Osteoblast (primary cell): ENCODE results near the gene HMCES. TPM values are rescaled to one million over a fixed set of nuclear protein-coding genes. Genes with fewer than 3 reads are reported as not detected.

ENCODE experiments used
- DNase-seq: peaks from one replicate; pipeline ENCODE4 v3.0.0; 2011; ENCODE audit warnings: low spot score, mixed read lengths; ENCODE audit not compliant: insufficient read length; ENCODE audit errors: missing footprints
- H2AFZ ChIP-seq: 2 replicates; pipeline ENCODE4 v1.6.0; 2011; ENCODE audit warnings: mild to moderate bottlenecking, low read length
- H3K27ac ChIP-seq: 2 replicates; pipeline ENCODE4 v1.5.1; 2011; ENCODE audit warnings: mild to moderate bottlenecking, low read depth, low read length, moderate library complexity
- H3K27me3 ChIP-seq: 2 replicates; pipeline ENCODE4 v1.6.0; 2012; ENCODE audit warnings: mild to moderate bottlenecking, control low read depth, inconsistent platforms, low read length, moderate library complexity; ENCODE audit not compliant: insufficient read depth
- H3K36me3 ChIP-seq: 2 replicates; pipeline ENCODE4 v1.5.1; 2011; ENCODE audit warnings: mild to moderate bottlenecking, low read length, control low read depth, moderate library complexity; ENCODE audit not compliant: insufficient read depth
- H3K4me1 ChIP-seq: 2 replicates; pipeline ENCODE4 v1.5.1; 2011; ENCODE audit warnings: mild to moderate bottlenecking, low read length, control low read depth, moderate library complexity; ENCODE audit not compliant: insufficient read depth
- H3K4me2 ChIP-seq: 2 replicates; pipeline ENCODE4 v1.6.0; 2011; ENCODE audit warnings: mild to moderate bottlenecking, low read length; ENCODE audit not compliant: insufficient read depth
- H3K4me3 ChIP-seq: fragments of 200-600 bp; sonication (generic); 3 replicates; pipeline ENCODE4 v1.5.1; 2012; ENCODE audit warnings: mild to moderate bottlenecking, low read length, inconsistent platforms; ENCODE audit not compliant: insufficient read depth
- H3K79me2 ChIP-seq: 2 replicates; pipeline ENCODE4 v1.6.0; 2012; ENCODE audit warnings: mild to moderate bottlenecking, low read length, control low read depth, inconsistent platforms; ENCODE audit not compliant: insufficient read depth
- H3K9me3 ChIP-seq: 2 replicates; pipeline ENCODE4 v1.5.1; 2011; ENCODE audit warnings: low read depth, low read length, control low read depth
- H4K20me1 ChIP-seq: 2 replicates; pipeline ENCODE4 v1.6.0; 2012; ENCODE audit warnings: mild to moderate bottlenecking, low read length, control low read depth; ENCODE audit not compliant: insufficient read depth
- total RNA-seq: library from RNA; depleted of rRNA; stranded (reverse); fragments of >200 nt; gene quantifications from 2 replicates; pipeline ENCODE4 v1.2.3, GENCODE V29; 2012
- TF ChIP-seq, protein P1 (sequence below): IDR thresholded peaks from 2 replicates; pipeline ENCODE4 v1.5.1; 2011; ENCODE audit warnings: mild to moderate bottlenecking, low read depth, low read length, moderate library complexity; ENCODE audit errors: extremely low read depth

HMCES gene
- total RNA-seq, 1 donor = 10.5 TPM

DNA sequence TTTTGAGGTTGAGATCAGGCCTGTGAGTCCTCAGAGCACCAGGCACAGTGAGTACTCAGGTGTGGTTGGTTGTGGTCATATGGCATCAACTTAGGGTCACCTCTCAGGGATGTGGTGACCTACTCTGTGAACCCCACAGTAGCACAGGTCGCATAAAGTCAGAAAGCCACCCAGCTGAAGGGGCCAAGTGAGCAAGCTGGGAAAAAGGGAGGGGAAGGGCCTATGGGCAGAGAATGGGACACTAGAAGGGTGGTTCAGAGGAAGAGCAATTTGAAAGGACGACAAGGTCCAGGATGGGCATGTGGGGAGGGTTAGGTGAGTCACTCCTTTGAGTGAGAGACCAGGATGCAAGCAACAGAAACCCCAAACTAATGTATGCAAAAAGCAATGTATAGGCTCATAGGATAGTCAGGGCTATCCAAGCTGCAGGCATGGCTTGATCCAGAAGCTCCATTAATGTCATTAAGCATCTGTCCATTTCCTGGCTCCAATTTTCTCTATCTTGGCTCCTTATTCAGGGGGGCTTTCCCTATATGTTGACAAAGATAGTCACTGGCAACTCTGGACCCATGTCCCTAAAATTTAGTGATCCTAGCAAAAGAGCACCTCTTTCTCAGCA, 33.5 kb downstream of the HMCES start:
- Histone ChIP-seq H3K79me2 (peaks cover 6% of the 10 kb centered on the region), H3K9me3 (no peaks in the 10 kb centered on the region), H3K4me2 (no peak overlapping the region), H2AFZ (no peak overlapping the region), H3K27ac (no peak overlapping the region), H4K20me1 (peaks cover 4% of the 10 kb centered on the region), H3K4me3 (no peak overlapping the region), H3K27me3 (no peaks in the 10 kb centered on the region), H3K36me3 (no peaks in the 10 kb centered on the region), H3K4me1 (peaks cover 14% of the 10 kb centered on the region)
- TF ChIP-seq, protein P1, sequence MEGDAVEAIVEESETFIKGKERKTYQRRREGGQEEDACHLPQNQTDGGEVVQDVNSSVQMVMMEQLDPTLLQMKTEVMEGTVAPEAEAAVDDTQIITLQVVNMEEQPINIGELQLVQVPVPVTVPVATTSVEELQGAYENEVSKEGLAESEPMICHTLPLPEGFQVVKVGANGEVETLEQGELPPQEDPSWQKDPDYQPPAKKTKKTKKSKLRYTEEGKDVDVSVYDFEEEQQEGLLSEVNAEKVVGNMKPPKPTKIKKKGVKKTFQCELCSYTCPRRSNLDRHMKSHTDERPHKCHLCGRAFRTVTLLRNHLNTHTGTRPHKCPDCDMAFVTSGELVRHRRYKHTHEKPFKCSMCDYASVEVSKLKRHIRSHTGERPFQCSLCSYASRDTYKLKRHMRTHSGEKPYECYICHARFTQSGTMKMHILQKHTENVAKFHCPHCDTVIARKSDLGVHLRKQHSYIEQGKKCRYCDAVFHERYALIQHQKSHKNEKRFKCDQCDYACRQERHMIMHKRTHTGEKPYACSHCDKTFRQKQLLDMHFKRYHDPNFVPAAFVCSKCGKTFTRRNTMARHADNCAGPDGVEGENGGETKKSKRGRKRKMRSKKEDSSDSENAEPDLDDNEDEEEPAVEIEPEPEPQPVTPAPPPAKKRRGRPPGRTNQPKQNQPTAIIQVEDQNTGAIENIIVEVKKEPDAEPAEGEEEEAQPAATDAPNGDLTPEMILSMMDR = no peak
- DNase-seq = peak; percentile 81

DNA sequence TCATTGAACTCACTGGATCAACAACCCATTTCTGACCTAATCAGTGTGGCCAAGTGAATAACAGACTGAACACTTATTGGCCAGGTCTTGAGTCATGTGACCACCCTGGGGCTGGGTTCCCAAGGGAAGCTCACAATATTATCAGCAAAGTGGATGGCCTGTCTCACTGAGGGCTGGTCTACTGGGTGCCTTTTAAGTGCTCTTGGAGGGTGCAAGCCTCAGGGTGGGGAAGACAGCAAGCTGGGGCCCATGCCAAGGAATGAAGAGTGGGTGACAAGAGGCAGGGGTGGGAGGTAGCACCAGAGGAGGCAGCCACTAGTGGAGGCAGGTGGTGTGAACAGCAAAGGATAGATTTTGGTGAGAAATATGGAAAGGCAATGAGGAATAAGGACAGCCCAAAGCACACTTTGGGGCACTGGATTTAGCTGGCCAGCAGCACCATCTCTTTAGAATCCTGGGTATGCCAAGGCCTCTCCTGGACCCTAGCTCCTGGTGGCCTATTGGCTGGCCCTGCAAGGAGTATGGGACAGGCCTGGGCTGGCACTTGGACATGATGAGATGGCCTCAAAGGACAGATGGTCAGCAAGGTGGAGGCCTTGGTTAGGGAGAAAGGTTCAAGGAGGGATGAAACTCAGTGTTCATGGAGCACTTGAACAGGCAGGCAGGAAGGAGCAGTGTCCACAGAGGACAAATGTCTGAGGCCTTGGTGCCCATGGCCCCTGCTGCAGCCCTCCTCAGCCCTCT, 34.2 kb downstream of the HMCES start:
- no peaks in the 10 kb centered on the region for H3K9me3 ChIP-seq
- DNase-seq = peak; percentile 77
- H3K27me3 ChIP-seq = no peaks in the 10 kb centered on the region
- H3K4me1 ChIP-seq = peaks cover 14% of the 10 kb centered on the region
- H3K36me3 ChIP-seq = no peaks in the 10 kb centered on the region
- no peak overlapping the region for H3K27ac ChIP-seq
- no peak overlapping the region for H3K4me2 ChIP-seq
- H3K4me3 ChIP-seq = no peak overlapping the region
- H3K79me2 ChIP-seq = peaks cover 7% of the 10 kb centered on the region
- H4K20me1 ChIP-seq = peaks cover 4% of the 10 kb centered on the region
- no peak overlapping the region for H2AFZ ChIP-seq
- TF ChIP-seq, protein P1 = no peak

DNA sequence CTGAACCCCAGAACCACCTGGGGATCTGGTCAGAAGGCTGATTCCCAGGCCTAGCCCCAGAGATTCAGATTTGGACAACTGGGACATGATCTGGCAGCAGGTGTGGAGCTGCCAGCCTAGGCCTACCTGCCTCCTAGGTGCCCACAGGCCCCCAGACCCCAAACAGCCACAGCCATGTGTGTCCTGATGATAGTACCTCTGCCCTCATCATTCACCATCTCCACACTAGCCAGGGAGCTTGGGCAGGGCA, 34.7 kb downstream of the HMCES start:
- no peak overlapping the region for H3K4me3 ChIP-seq
- H3K27ac ChIP-seq = no peak overlapping the region
- no peak overlapping the region for H3K4me2 ChIP-seq
- DNase-seq = no peak
- H3K9me3 ChIP-seq = no peaks in the 10 kb centered on the region
- peaks cover 7% of the 10 kb centered on the region for H3K79me2 ChIP-seq
- H3K36me3 ChIP-seq = no peaks in the 10 kb centered on the region
- H3K4me1 ChIP-seq = peaks cover 14% of the 10 kb centered on the region
- peaks cover 4% of the 10 kb centered on the region for H4K20me1 ChIP-seq
- no peak overlapping the region for H2AFZ ChIP-seq
- no peaks in the 10 kb centered on the region for H3K27me3 ChIP-seq
- TF ChIP-seq, protein P1 = no peak

- no peaks in the 10 kb centered on the region for H3K9me3 ChIP-seq
- peak overlapping the region; percentile 87 for H3K4me2 ChIP-seq
- peak overlapping the region; percentile 86 for H3K4me3 ChIP-seq
- peaks cover 4% of the 10 kb centered on the region for H4K20me1 ChIP-seq
- H3K27me3 ChIP-seq = no peaks in the 10 kb centered on the region
- peak overlapping the region; percentile 71 for H3K27ac ChIP-seq
- TF ChIP-seq, protein P1 = no peak
- DNase-seq = peak; percentile 88
- H2AFZ ChIP-seq = no peak overlapping the region
- H3K79me2 ChIP-seq = peaks cover 7% of the 10 kb centered on the region
- no peaks in the 10 kb centered on the region for H3K36me3 ChIP-seq
- peaks cover 14% of the 10 kb centered on the region for H3K4me1 ChIP-seq
These were observed 35.2 kb downstream of the HMCES start for GRCh38 chr3:129313665-129314385.
